ENCODE data around the gene PCBD2.

DNA sequence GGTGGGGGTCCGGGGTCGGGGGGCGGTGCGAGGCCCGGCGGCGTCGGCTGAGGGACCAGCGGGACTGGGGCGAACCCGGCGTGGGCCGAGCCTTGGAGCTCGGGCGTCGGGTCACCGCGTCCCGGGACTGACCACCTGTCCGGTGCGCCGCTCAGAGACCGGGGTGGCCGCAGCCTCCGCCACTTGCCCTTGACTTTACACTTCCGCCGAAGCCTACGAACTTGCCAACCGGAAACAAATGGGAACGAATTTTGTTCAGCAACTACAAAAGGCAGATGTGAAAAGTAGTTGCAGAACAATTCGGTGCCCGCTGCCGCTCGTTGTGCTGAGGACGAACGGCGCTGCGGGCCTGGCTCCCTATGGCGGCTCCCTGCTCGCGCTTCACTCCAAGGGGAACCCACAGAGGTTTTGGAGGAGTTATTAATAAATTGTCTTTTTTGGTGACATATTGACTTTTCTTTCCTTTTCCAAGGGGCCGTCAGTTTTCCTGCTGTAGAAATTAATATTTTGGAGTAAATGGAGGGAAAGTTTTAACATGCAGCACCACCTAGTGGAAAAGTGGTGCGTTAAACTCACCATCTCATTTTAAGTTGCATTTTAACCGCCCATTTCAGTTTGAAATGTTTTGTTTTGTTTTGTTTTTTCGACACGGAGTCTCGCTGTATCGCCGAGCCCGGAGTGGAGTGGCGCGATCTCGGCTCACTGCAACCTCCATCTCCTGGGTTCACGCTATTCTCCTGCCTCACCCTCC lies 490 bp downstream of the PCBD2 start:
- TF ChIP-seq, protein P1, sequence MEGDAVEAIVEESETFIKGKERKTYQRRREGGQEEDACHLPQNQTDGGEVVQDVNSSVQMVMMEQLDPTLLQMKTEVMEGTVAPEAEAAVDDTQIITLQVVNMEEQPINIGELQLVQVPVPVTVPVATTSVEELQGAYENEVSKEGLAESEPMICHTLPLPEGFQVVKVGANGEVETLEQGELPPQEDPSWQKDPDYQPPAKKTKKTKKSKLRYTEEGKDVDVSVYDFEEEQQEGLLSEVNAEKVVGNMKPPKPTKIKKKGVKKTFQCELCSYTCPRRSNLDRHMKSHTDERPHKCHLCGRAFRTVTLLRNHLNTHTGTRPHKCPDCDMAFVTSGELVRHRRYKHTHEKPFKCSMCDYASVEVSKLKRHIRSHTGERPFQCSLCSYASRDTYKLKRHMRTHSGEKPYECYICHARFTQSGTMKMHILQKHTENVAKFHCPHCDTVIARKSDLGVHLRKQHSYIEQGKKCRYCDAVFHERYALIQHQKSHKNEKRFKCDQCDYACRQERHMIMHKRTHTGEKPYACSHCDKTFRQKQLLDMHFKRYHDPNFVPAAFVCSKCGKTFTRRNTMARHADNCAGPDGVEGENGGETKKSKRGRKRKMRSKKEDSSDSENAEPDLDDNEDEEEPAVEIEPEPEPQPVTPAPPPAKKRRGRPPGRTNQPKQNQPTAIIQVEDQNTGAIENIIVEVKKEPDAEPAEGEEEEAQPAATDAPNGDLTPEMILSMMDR (IDR thresholded peaks at IDR 0.05 in 2 of 3, conservative IDR thresholded peaks at IDR 0.05 in 1 of 3; ENCODE audit: borderline replicate concordance in 1 of 3, insufficient read depth in 1 of 3, low read depth in 2 of 3, low read length in 2 of 3): peak in 2 of 3 experiments; percentile 53 to 74; a peak in 4 of 6 replicates
- TF ChIP-seq, protein P2, sequence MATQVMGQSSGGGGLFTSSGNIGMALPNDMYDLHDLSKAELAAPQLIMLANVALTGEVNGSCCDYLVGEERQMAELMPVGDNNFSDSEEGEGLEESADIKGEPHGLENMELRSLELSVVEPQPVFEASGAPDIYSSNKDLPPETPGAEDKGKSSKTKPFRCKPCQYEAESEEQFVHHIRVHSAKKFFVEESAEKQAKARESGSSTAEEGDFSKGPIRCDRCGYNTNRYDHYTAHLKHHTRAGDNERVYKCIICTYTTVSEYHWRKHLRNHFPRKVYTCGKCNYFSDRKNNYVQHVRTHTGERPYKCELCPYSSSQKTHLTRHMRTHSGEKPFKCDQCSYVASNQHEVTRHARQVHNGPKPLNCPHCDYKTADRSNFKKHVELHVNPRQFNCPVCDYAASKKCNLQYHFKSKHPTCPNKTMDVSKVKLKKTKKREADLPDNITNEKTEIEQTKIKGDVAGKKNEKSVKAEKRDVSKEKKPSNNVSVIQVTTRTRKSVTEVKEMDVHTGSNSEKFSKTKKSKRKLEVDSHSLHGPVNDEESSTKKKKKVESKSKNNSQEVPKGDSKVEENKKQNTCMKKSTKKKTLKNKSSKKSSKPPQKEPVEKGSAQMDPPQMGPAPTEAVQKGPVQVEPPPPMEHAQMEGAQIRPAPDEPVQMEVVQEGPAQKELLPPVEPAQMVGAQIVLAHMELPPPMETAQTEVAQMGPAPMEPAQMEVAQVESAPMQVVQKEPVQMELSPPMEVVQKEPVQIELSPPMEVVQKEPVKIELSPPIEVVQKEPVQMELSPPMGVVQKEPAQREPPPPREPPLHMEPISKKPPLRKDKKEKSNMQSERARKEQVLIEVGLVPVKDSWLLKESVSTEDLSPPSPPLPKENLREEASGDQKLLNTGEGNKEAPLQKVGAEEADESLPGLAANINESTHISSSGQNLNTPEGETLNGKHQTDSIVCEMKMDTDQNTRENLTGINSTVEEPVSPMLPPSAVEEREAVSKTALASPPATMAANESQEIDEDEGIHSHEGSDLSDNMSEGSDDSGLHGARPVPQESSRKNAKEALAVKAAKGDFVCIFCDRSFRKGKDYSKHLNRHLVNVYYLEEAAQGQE (IDR thresholded peaks at IDR 0.05; ENCODE audit: low read depth): no peak
- TF ChIP-seq POLR2AphosphoS5 (IDR thresholded peaks at IDR 0.05; ENCODE audit: low read depth, low read length) (peak; percentile 12; the same call in 1 of the 2 replicates), SIN3A (IDR thresholded peaks at IDR 0.05; ENCODE audit: low read depth) (no peak)

Data from HCT116 (cell line).